A673 (cell line): ENCODE results near the gene ADARB2. TPM values are rescaled to one million over a fixed set of nuclear protein-coding genes. Genes with fewer than 3 reads are reported as not detected.

Experiments
- BruUV-seq: library from RNA; stranded (reverse); fragments of 400-500 nt; replicated peaks from 2 replicates; lab custom pipeline; 2021; lab: Mats Ljungman, UMichigan
- CTCF ChIA-PET: fragments of 300-600 bp; sonication (Branson Sonifier 250); formaldehyde crosslinking; loops from one replicate; lab custom pipeline; 2022; ENCODE audit warnings: antibody characterized with exemption; lab: Charles Lee
- POLR2A ChIA-PET: fragments of 300-600 bp; sonication (Branson Sonifier 250); formaldehyde crosslinking; loops from one replicate; lab custom pipeline; 2022; ENCODE audit warnings: antibody characterized with exemption; ENCODE audit not compliant: low non-redundant PET; lab: Charles Lee
- DNase-seq: peaks from one replicate; pipeline ENCODE4 v3.0.0-alpha.2; 2015; ENCODE audit warnings: low spot score
- H3K27ac ChIP-seq: fragments of 200-600 bp; sonication (generic); 2 replicates; pipeline ENCODE4 v1.5.1; 2016; ENCODE audit warnings: mixed run types, low read depth, mild to moderate bottlenecking, mixed read lengths, antibody characterized with exemption, low read length; ENCODE audit not compliant: poor library complexity, severe bottlenecking
- H3K27me3 ChIP-seq: fragments of 200-600 bp; sonication (generic); replicated peaks from 2 replicates; pipeline ENCODE4 v1.6.1; 2017; ENCODE audit warnings: mixed run types, low read depth, mild to moderate bottlenecking, mixed read lengths, antibody characterized with exemption, low read length; ENCODE audit not compliant: insufficient read depth, poor library complexity
- H3K36me3 ChIP-seq: fragments of 200-600 bp; sonication (generic); 2 replicates; pipeline ENCODE4 v1.6.1; 2016; ENCODE audit warnings: mixed run types, mild to moderate bottlenecking, mixed read lengths, antibody characterized with exemption, low read length; ENCODE audit not compliant: insufficient read depth, poor library complexity, severe bottlenecking
- H3K4me1 ChIP-seq: fragments of 200-600 bp; sonication (generic); 2 replicates; pipeline ENCODE4 v1.6.1; 2017; ENCODE audit warnings: mixed run types, mild to moderate bottlenecking, mixed read lengths, antibody characterized with exemption, low read length; ENCODE audit not compliant: insufficient read depth, poor library complexity, severe bottlenecking
- H3K4me3 ChIP-seq: fragments of 200-600 bp; sonication (generic); 2 replicates; pipeline ENCODE4 v1.5.1; 2016; ENCODE audit warnings: low read depth, mixed run types, mild to moderate bottlenecking, mixed read lengths, low read length; ENCODE audit not compliant: poor library complexity, severe bottlenecking
- H3K9me3 ChIP-seq: fragments of 200-600 bp; sonication (generic); 2 replicates; pipeline ENCODE4 v1.6.1; 2016; ENCODE audit warnings: mixed run types, low read depth, mild to moderate bottlenecking, mixed read lengths, antibody characterized with exemption, low read length; ENCODE audit not compliant: poor library complexity, severe bottlenecking
- EZH2 ChIP-seq: fragments of 200-600 bp; sonication (generic); IDR thresholded peaks from 2 replicates; pipeline ENCODE4 v1.6.1; 2017; ENCODE audit warnings: borderline replicate concordance, low read depth, mild to moderate bottlenecking, mixed read lengths, antibody characterized with exemption, low read length; ENCODE audit not compliant: poor library complexity, severe bottlenecking
- intact Hi-C: fragments of 100-400 bp; cut with micrococcal nuclease; formaldehyde crosslinking; loops from one replicate; pipeline ENCODE4 v1.10.0; 2022; ENCODE audit not compliant: unreplicated experiment
- total RNA-seq: library from RNA; stranded (reverse); gene quantifications from 2 replicates; pipeline ENCODE4 v1.2.3, GENCODE V29; 2021
- TF ChIP-seq, protein P1 (sequence below): fragments of 300-800, 200-600 bp; sonication (generic); conservative IDR thresholded peaks from 2 replicates; pipeline ENCODE4 v1.5.1; 2017; ENCODE audit warnings: low read depth, mild to moderate bottlenecking, antibody characterized with exemption, low read length, moderate library complexity, mixed read lengths

ADARB2 gene
- total RNA-seq, 1 experiment from 2014 or later: not detected

DNA sequence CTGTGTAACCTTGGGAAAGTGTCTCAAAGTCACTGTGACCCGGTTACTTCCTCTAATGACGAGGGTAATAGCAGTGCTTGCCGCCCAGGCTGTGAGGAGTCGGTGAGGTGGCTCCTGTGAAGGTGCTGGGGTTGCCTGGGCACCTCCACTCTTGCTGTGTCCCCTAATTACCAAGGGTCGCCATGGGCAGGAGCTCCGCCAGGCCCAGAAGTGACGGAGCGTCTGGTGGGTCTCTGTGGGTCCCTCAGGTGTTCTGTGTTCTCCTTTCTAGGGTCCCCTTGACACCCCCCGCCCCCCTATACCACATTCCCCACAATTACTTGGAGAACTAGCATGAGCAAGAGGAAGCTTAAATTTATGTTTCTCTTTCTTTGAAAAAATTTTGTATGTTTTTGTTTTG is 519.7 kb downstream of the ADARB2 start:
- CTCF ChIA-PET: no interaction called here
- DNase-seq: no peak
- no peak overlapping the region for H3K27ac ChIP-seq
- no peaks in the 10 kb centered on the region for H3K4me1 ChIP-seq
- no peak overlapping the region for H3K4me3 ChIP-seq
- no TSS peak for BruUV-seq
- TF ChIP-seq, protein P1, sequence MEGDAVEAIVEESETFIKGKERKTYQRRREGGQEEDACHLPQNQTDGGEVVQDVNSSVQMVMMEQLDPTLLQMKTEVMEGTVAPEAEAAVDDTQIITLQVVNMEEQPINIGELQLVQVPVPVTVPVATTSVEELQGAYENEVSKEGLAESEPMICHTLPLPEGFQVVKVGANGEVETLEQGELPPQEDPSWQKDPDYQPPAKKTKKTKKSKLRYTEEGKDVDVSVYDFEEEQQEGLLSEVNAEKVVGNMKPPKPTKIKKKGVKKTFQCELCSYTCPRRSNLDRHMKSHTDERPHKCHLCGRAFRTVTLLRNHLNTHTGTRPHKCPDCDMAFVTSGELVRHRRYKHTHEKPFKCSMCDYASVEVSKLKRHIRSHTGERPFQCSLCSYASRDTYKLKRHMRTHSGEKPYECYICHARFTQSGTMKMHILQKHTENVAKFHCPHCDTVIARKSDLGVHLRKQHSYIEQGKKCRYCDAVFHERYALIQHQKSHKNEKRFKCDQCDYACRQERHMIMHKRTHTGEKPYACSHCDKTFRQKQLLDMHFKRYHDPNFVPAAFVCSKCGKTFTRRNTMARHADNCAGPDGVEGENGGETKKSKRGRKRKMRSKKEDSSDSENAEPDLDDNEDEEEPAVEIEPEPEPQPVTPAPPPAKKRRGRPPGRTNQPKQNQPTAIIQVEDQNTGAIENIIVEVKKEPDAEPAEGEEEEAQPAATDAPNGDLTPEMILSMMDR: no peak
- TF ChIP-seq EZH2: no peak
- no peaks in the 10 kb centered on the region for H3K9me3 ChIP-seq
- POLR2A ChIA-PET: no interaction called here
- H3K36me3 ChIP-seq: no peaks in the 10 kb centered on the region
- no peaks in the 10 kb centered on the region for H3K27me3 ChIP-seq
- intact Hi-C loops: no loop called here

DNA sequence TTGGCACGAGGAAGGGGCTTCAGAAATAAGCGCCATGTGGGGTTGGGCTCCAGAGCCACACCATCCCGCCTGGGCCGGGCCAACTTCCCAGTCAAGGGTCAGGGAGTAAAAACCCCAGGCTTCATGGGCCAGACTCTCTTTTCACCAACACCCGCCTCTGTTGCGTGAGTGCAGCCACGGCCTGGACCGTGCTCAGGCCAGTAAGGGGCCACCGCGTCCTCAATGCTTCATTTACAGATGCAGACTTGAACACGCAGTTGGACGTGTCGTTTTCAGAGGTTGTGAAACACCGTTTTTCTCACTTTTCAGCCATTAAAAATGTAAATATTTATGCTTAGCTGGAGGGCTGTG is 520.1 kb downstream of the ADARB2 start:
- H3K27me3 ChIP-seq: no peaks in the 10 kb centered on the region
- POLR2A ChIA-PET: no interaction called here
- H3K4me1 ChIP-seq: no peaks in the 10 kb centered on the region
- H3K27ac ChIP-seq: no peak overlapping the region
- H3K4me3 ChIP-seq: no peak overlapping the region
- CTCF ChIA-PET: no interaction called here
- TF ChIP-seq, protein P1: no peak
- TF ChIP-seq EZH2: no peak
- DNase-seq: no peak
- H3K36me3 ChIP-seq: no peaks in the 10 kb centered on the region
- BruUV-seq: no TSS peak
- no peaks in the 10 kb centered on the region for H3K9me3 ChIP-seq
- intact Hi-C loops: no loop called here

DNA sequence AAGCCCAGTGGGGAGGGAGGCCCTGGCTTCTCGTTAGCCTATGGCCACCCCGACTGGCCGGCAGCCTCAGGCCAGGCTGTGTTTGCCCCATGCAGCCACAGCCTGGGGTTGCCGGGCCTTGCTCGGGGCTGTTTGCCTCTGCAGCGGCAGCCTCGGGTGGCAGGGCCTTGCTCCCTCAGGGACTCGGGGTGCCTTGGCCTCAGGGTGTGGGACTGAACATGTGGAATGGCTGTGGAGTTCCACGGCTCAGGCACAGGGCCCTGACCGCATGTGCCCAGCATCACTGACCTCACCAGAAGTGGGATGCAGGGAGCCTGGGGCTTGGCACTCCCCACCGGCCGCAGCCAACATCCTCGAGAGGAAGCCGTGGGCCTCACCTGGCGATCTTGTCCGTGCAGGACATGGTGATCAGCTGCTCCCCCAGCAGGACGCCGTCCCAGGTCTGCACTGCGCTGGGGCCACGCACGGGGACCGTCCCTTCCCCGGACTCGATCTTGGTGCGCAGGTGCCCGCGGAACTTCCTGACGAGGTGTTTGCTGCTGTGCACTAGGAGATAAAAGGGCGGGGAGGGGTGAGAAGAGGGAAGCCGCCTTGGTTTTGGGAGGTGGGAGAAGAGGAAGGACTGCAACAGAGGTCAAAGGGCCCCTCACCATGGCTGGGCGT is 520.6 kb downstream of the ADARB2 start:
- Histone ChIP-seq H3K9me3 (no peaks in the 10 kb centered on the region), H3K27me3 (no peaks in the 10 kb centered on the region), H3K4me3 (no peak overlapping the region), H3K4me1 (no peaks in the 10 kb centered on the region), H3K27ac (no peak overlapping the region), H3K36me3 (no peaks in the 10 kb centered on the region)
- ChIA-PET CTCF (no interaction called here), POLR2A (no interaction called here)
- DNase-seq: no peak
- intact Hi-C loops: no loop called here
- no TSS peak for BruUV-seq
- no peak for TF ChIP-seq EZH2
- TF ChIP-seq, protein P1: no peak
